ENCODE results near the gene ZNF670. TPM values are rescaled to one million over a fixed set of nuclear protein-coding genes. Genes with fewer than 3 reads are reported as not detected.
A peak's percentile ranks its signal among the peaks of the same experiment; 100 is the strongest.

Gene ZNF670
- total and polyA plus RNA-seq, 8 donors: 3.4 to 6.5 (median 5.7) TPM

GRCh38 chr1:247110627-247111258 is 32.1 kb upstream of the ZNF670 start:
- peak overlapping the region; percentile 64 to 65 for H3K4me3 ChIP-seq
- no peak for ATAC-seq
- peaks cover 0 to 47% of the 10 kb centered on the region in 2 donors for H3K27me3 ChIP-seq
- DNase-seq: peak in 2 of 4 donors; percentile 10 to 21
- TF ChIP-seq CTCF (IDR thresholded peaks at IDR 0.05): no peak
- H3K4me1 ChIP-seq: peaks cover 6 to 25% of the 10 kb centered on the region in 2 donors
- no peaks in the 10 kb centered on the region for H3K36me3 ChIP-seq
- H3K9me3 ChIP-seq: no peaks in the 10 kb centered on the region
- intact Hi-C loops (cut with DNase I): no loop called here
- H3K27ac ChIP-seq: peak overlapping the region; percentile 65 to 78

- Histone ChIP-seq H3K4me1 (peaks cover 6 to 37% of the 10 kb centered on the region in 2 donors), H3K9me3 (peaks cover 0 to 2% of the 10 kb centered on the region in 2 donors), H3K27me3 (peaks cover 0 to 38% of the 10 kb centered on the region in 2 donors), H3K27ac (no peak overlapping the region), H3K4me3 (no peak overlapping the region), H3K36me3 (no peaks in the 10 kb centered on the region)
- ATAC-seq: no peak
- no peak for TF ChIP-seq CTCF (IDR thresholded peaks at IDR 0.05)
- intact Hi-C loops (cut with DNase I): no loop called here
- no peak for DNase-seq
Observed at GRCh38 chr1:247107694-247108093, 29.1 kb upstream of the ZNF670 start.

GRCh38 chr1:247105966-247106365 is 27.4 kb upstream of the ZNF670 start:
- H3K36me3 ChIP-seq: peaks cover 4 to 12% of the 10 kb centered on the region in 2 donors
- intact Hi-C loops (cut with DNase I): no loop called here
- TF ChIP-seq CTCF (IDR thresholded peaks at IDR 0.05): no peak
- no peak for ATAC-seq
- H3K27ac ChIP-seq: no peak overlapping the region
- H3K9me3 ChIP-seq: peaks cover 0 to 20% of the 10 kb centered on the region in 2 donors
- H3K27me3 ChIP-seq: peaks cover 0 to 21% of the 10 kb centered on the region in 2 donors
- H3K4me3 ChIP-seq: no peak overlapping the region
- DNase-seq: no peak
- H3K4me1 ChIP-seq: peaks cover 0 to 26% of the 10 kb centered on the region in 2 donors

GRCh38 chr1:247104965-247105364 is 26.4 kb upstream of the ZNF670 start:
- TF ChIP-seq CTCF (IDR thresholded peaks at IDR 0.05): no peak
- peaks cover 0 to 11% of the 10 kb centered on the region in 2 donors for H3K27me3 ChIP-seq
- H3K9me3 ChIP-seq: peaks cover 3 to 30% of the 10 kb centered on the region in 2 donors
- DNase-seq: no peak
- peaks cover 4 to 22% of the 10 kb centered on the region in 2 donors for H3K36me3 ChIP-seq
- intact Hi-C loops (cut with DNase I): no loop called here
- H3K4me3 ChIP-seq: peak overlapping the region in 1 of 2 donors; percentile 86
- no peak overlapping the region for H3K27ac ChIP-seq
- ATAC-seq: no peak
- peaks cover 0 to 21% of the 10 kb centered on the region in 2 donors for H3K4me1 ChIP-seq

DNA sequence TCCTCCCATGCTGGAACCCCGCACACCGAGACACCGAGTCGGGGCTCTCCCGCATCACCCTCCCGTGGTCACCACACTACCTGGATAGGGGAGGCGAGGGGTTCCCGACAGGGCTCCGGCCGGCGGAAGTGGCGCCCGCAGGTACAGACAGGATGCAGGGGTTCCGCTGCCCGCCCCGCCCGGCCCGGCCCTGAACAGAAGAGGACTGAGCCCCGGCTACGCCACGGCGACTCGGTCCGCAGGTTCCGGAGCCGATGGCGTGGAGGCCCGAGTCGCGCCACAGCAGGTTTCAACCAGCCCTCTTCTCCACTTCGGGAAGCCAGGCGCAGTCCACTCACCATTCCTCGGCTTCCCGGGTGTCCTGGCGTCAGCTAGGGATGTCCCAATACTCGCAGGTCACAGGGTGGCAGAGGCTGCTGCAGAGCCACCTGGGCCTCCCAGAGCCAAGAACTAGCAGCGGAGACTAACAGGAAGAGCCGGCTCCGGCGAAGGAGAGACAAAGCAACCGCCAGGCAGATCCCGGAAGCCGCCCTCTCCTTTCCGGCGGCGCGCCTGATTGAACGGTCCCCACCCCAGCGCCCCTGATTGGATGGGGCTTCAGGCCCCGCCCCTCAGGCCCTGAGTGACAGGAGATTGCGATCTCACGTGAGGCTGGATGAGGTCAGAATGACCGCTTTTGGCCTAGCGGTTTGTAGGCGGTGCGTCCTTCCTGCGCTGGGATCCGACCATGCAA is 25.4 kb upstream of the ZNF670 start, which contains the start of gene ZNF669:
TSS of gene ZNF669 (minus strand) at position 498 of the 733 bp plus-strand sequence. CDS start at position 341, 157 bp downstream.
- Histone ChIP-seq H3K27ac (peak within 1 kb of the TSS; percentile 78 to 87), H3K9me3 (peaks cover 3 to 39% of the 10 kb centered on the region in 2 donors), H3K27me3 (peaks cover 0 to 4% of the 10 kb centered on the region in 2 donors), H3K4me3 (peak within 1 kb of the TSS; percentile 75 to 86), H3K4me1 (peaks cover 0 to 21% of the 10 kb centered on the region in 2 donors), H3K36me3 (peaks cover 4 to 31% of the 10 kb centered on the region in 2 donors)
- intact Hi-C loops (cut with DNase I): no loop called here
- TF ChIP-seq CTCF (IDR thresholded peaks at IDR 0.05): no peak
- ATAC-seq (peak; percentile 100), DNase-seq (peak; percentile 93 to 97 (median 96))

Data from left lung (tissue), 10 donors.